ACC112 (cell line): ENCODE results near the gene MADD.

Source experiments
- H2AFZ ChIP-seq: fragments of 200-600 bp; sonication (generic); one replicate; pipeline ENCODE4 v1.6.0; 2017; ENCODE audit warnings: antibody characterized with exemption, low read length; ENCODE audit not compliant: unreplicated experiment
- H3K27ac ChIP-seq: fragments of 200-600 bp; sonication (generic); 2 replicates; pipeline ENCODE4 v1.5.1; 2014; ENCODE audit warnings: low read depth, mild to moderate bottlenecking, antibody characterized with exemption, low read length, moderate library complexity
- H3K27me3 ChIP-seq: fragments of 200-600 bp; sonication (generic); 2 replicates; pipeline ENCODE4 v1.6.1; 2014; ENCODE audit warnings: mild to moderate bottlenecking, antibody characterized with exemption, low read length, moderate library complexity, mixed read lengths; ENCODE audit not compliant: insufficient read depth
- H3K36me3 ChIP-seq: fragments of 200-600 bp; sonication (generic); 2 replicates; pipeline ENCODE4 v1.6.1; 2016; ENCODE audit warnings: mild to moderate bottlenecking, antibody characterized with exemption, low read length, moderate library complexity, mixed read lengths; ENCODE audit not compliant: insufficient read depth
- H3K4me1 ChIP-seq: fragments of 200-600 bp; sonication (generic); one replicate; pipeline ENCODE4 v1.6.1; 2016; ENCODE audit warnings: low read length, mixed read lengths; ENCODE audit not compliant: insufficient read depth, unreplicated experiment, control insufficient read depth
- H3K4me3 ChIP-seq: fragments of 200-600 bp; sonication (generic); 2 replicates; pipeline ENCODE4 v1.5.1; 2014; ENCODE audit warnings: mild to moderate bottlenecking, low read depth, low read length
- H3K79me2 ChIP-seq: fragments of 200-600 bp; sonication (generic); one replicate; pipeline ENCODE4 v1.6.0; 2016; ENCODE audit warnings: low read length; ENCODE audit not compliant: control insufficient read depth, unreplicated experiment, insufficient read depth

The MADD gene

DNA sequence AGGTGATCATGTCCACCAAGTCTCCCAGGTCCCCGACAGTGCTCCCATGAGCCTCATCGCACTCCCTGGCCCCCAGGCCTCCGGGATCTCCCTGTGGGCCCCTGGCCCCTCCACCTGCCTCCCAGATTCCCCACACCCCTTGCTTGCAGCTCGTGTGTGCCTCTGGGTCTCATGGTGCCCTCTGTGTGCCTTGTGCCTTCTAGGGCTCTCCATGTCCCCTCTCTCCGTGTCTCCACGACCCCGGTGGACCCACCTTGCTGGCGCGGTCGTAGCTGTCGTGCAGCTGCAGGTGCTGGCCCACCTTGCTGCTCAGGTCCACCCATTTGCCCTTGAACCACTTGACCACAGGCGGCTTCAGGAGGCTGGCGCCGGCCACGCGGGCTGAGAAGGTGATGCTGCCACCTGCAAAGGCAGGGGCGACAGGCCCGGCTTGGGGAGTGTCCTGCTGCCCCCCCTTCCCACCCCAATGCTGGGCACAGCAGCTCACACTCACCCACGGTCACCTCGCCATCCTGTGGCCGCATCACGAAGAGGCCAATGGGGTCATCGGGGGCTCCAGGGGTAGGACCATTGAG lies 79.7 kb downstream of the MADD start:
- Histone ChIP-seq H3K27ac (no peak overlapping the region), H2AFZ (no peak overlapping the region), H3K36me3 (no peaks in the 10 kb centered on the region), H3K27me3 (no peaks in the 10 kb centered on the region), H3K79me2 (no peaks in the 10 kb centered on the region), H3K4me3 (no peak overlapping the region), H3K4me1 (no peaks in the 10 kb centered on the region)

GRCh38 chr11:47350315-47350714 lies 80.4 kb downstream of the MADD start:
- Histone ChIP-seq H3K36me3 (no peaks in the 10 kb centered on the region), H3K27me3 (no peaks in the 10 kb centered on the region), H3K27ac (no peak overlapping the region), H3K4me3 (no peak overlapping the region), H2AFZ (no peak overlapping the region), H3K4me1 (no peaks in the 10 kb centered on the region), H3K79me2 (no peaks in the 10 kb centered on the region)

GRCh38 chr11:47351156-47352126 lies 81.5 kb downstream of the MADD start:
- no peaks in the 10 kb centered on the region for H3K4me1 ChIP-seq
- no peak overlapping the region for H3K4me3 ChIP-seq
- no peaks in the 10 kb centered on the region for H3K27me3 ChIP-seq
- H3K79me2 ChIP-seq, result no peaks in the 10 kb centered on the region
- H3K36me3 ChIP-seq, result no peaks in the 10 kb centered on the region
- no peak overlapping the region for H2AFZ ChIP-seq
- no peak overlapping the region for H3K27ac ChIP-seq

DNA sequence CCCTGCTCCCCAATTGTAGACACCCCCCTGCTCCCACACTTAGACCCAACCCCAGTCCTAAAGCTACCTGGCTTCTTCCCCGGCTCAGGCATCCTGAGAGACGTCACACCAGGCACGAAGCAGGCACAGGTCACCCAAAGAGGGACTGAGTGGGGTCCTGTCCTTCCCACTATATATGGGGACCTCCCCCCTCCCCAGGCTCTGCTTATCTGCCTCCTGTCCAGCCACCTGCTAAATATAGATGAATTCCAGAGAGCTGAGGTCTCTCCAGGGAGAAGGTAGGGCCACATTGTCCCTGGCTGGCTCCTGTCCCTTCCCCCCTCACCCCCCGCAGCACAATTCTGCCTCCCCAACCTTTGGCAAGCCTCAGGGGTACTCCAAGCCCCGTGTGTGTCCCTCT lies 82.6 kb downstream of the MADD start, which contains the start of gene MYBPC3:
TSS of gene MYBPC3 (minus strand) at position 147 of the 400 bp plus-strand sequence. CDS start at position 92, 55 bp downstream.
- no peak within 1 kb of the TSS for H2AFZ ChIP-seq
- no peak within 1 kb of the TSS for H3K27ac ChIP-seq
- H3K4me1 ChIP-seq, result no peaks in the 10 kb centered on the region
- H3K27me3 ChIP-seq, result no peaks in the 10 kb centered on the region
- H3K36me3 ChIP-seq, result no peaks in the 10 kb centered on the region
- no peak within 1 kb of the TSS for H3K4me3 ChIP-seq
- H3K79me2 ChIP-seq, result no peaks in the 10 kb centered on the region

DNA sequence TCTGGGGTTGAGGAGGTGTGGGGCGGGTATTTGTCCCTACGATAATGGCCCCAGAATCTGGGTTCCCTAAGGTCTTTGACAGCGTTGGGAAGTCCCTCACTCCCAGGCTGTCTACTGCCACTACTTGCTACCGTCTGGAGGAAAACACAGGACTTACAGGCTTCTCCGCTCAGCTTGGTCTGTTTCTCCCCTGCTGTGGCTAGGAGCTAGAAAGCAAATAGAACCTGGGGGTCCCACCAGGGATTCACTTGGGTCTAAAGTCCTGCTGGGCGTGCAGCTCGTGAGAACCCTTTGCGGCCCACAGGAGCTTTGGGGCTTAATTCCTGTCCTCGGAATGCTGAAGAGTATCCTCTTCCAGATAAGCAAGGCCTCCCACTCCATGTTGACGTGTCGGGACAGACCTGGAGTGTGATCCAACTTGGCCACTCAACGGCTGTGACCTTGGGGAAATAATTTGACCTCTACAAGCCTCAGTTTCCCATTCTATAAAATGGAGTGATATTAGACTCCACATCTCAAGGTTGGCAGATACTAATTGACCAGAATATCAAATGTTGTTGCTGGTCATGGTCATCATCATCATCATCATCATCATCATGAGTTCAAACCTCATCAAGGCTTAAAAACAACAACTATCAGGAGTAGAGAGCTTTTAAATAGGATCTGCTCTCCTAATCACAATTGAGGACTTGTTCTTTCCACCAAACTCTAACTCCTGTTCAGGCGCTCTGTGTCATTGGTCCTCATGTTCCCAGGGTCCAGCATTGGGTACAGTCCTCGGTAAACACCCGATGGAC lies 84.2 kb downstream of the MADD start:
- no peaks in the 10 kb centered on the region for H3K27me3 ChIP-seq
- peak overlapping the region; percentile 83 for H2AFZ ChIP-seq
- no peaks in the 10 kb centered on the region for H3K36me3 ChIP-seq
- no peak overlapping the region for H3K4me3 ChIP-seq
- no peaks in the 10 kb centered on the region for H3K4me1 ChIP-seq
- no peaks in the 10 kb centered on the region for H3K79me2 ChIP-seq
- no peak overlapping the region for H3K27ac ChIP-seq

- peak overlapping the region; percentile 83 for H2AFZ ChIP-seq
- H3K27me3 ChIP-seq, result no peaks in the 10 kb centered on the region
- peak overlapping the region; percentile 62 for H3K4me3 ChIP-seq
- H3K36me3 ChIP-seq, result no peaks in the 10 kb centered on the region
- peaks cover 6% of the 10 kb centered on the region for H3K4me1 ChIP-seq
- no peak overlapping the region for H3K27ac ChIP-seq
- H3K79me2 ChIP-seq, result no peaks in the 10 kb centered on the region
Measured at GRCh38 chr11:47354913-47355282, 85.0 kb downstream of the MADD start.

DNA sequence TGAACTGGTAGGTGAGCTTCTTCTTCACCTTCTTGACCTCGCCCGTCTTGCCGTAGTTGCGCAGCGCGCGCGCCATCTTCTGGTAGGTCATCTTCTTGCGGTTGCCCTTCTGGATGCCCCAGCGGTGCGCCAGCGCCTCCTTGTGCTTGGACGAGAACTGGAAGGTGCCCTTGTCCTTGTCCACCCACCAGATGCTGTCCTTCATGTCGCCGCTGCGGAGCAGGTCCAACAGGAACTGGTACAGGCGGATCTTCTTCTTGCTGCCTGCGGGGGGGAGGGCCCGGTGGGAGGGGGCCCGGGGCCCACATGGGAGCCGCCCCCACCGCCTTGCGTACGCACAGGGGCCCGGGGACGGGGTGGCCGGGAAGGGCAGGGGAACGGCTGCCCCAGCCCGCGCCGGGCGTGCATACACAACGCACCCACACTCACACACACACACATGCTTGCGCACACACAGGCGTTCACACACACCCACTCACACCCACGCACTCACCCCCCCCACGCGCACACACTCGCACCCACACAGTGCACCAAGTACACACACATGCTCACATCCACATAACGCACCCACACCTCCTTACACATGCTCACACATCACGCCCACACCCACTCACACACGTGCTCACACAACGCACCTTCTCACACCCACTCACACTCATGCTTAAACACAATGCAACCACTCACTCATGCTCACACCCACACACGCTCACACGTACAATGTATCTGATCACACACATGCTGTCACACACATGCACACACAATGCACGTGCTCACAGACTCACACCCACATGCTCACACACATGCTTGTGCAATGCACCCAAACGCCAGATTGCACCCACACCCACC lies 85.6 kb downstream of the MADD start:
- peak overlapping the region; percentile 83 for H2AFZ ChIP-seq
- no peak overlapping the region for H3K27ac ChIP-seq

GRCh38 chr11:47356129-47356997 lies 86.4 kb downstream of the MADD start:
- Histone ChIP-seq H3K4me1 (peaks cover 6% of the 10 kb centered on the region), H3K27me3 (no peaks in the 10 kb centered on the region), H3K27ac (no peak overlapping the region), H2AFZ (no peak overlapping the region), H3K4me3 (no peak overlapping the region), H3K36me3 (no peaks in the 10 kb centered on the region), H3K79me2 (no peaks in the 10 kb centered on the region)

More for the DNA sequence above, 85.6 kb downstream of the MADD start:
- peak overlapping the region; percentile 62 for H3K4me3 ChIP-seq
- peaks cover 6% of the 10 kb centered on the region for H3K4me1 ChIP-seq
- no peaks in the 10 kb centered on the region for H3K36me3 ChIP-seq
- H3K27me3 ChIP-seq, result no peaks in the 10 kb centered on the region
- H3K79me2 ChIP-seq, result no peaks in the 10 kb centered on the region

- Histone ChIP-seq H3K27ac (no peak overlapping the region), H3K4me3 (no peak overlapping the region), H3K27me3 (no peaks in the 10 kb centered on the region), H2AFZ (no peak overlapping the region), H3K4me1 (peaks cover 6% of the 10 kb centered on the region), H3K36me3 (no peaks in the 10 kb centered on the region), H3K79me2 (no peaks in the 10 kb centered on the region)
Measured at GRCh38 chr11:47356998-47357329, 87.0 kb downstream of the MADD start.
